WTC11 (cell line): ENCODE data around the gene WRAP53.

Experiments
- FOXK1 ChIP-seq: sonication (generic); formaldehyde crosslinking; IDR thresholded peaks from 2 replicates; pipeline ENCODE4 v1.8.0; 2022; ENCODE audit warnings: mild to moderate bottlenecking, moderate library complexity, missing genetic modification reagents
- JAZF1 ChIP-seq: fragments of 250-450 bp; sonication (Bioruptor Pico); IDR thresholded peaks from 2 replicates; pipeline ENCODE4 v1.9.0; 2021; ENCODE audit warnings: moderate library complexity, mild to moderate bottlenecking, inconsistent platforms
- JUN ChIP-seq: sonication (generic); formaldehyde crosslinking; IDR thresholded peaks from 2 replicates; pipeline ENCODE4 v1.8.0; 2023; ENCODE audit warnings: mild to moderate bottlenecking, missing genetic modification reagents
- NFE2L1 ChIP-seq: sonication (generic); formaldehyde crosslinking; IDR thresholded peaks from 2 replicates; pipeline ENCODE4 v1.8.1; 2023; ENCODE audit warnings: missing genetic modification reagents

DNA sequence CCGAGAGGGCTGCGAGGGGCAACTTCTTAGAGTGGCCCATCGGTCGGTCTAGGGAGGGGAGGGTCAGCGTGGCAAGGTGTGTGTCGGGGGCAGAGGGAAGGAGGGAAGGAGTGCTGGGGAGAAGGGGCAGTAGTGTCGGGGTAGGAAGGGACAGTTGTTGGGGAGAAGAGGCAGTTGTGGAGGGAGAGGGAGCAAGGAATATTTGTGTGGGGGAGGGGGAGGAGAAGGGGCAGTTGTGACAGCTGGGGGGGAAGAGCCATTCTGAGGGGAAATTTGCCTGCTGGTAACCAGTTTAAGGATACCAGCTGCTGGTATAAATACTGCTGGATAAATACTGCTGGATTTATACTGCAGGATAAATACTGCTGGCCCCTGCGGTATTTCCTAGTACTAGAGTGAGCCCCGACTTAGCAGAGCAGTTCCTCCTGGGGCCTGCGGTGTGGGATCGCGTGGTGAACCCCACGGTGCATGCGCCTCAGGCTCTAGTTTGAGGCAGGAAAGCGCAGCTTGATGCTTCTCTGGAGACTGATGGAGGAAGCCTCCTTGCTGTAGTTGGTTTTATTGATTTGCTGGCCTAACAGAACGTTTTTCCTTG, 29.6 kb downstream of the WRAP53 start:
- no peak for TF ChIP-seq JAZF1 (CRISPR knock-in tag)
- no peak for TF ChIP-seq FOXK1 (CRISPR knock-in tag)
- no peak for TF ChIP-seq JUN (CRISPR knock-in tag)
- no peak for TF ChIP-seq NFE2L1 (CRISPR knock-in tag)
